Measurements from ENCODE around the gene CAPN10.

DNA sequence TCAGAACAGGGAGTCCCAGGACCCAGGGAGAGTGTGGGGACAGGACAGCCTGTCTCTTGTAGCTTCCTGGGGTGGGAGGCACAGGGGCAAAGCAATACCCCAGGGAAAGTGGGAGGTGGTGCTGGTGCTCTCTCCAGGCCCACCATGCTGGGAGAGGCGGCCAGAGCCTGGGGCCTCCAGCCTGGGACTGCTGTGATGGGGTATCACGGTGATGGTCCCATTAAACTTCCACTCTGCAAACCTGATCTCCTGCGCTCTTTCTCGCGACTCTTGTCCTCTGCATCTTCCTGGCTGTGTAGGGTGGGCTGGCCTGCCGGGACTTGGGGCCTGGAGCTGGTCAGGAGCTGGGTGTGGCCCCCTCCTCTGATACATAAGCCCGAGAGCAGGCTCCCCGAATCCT lies 8.0 kb upstream of the CAPN10 start:
- TF ChIP-seq, protein P1, sequence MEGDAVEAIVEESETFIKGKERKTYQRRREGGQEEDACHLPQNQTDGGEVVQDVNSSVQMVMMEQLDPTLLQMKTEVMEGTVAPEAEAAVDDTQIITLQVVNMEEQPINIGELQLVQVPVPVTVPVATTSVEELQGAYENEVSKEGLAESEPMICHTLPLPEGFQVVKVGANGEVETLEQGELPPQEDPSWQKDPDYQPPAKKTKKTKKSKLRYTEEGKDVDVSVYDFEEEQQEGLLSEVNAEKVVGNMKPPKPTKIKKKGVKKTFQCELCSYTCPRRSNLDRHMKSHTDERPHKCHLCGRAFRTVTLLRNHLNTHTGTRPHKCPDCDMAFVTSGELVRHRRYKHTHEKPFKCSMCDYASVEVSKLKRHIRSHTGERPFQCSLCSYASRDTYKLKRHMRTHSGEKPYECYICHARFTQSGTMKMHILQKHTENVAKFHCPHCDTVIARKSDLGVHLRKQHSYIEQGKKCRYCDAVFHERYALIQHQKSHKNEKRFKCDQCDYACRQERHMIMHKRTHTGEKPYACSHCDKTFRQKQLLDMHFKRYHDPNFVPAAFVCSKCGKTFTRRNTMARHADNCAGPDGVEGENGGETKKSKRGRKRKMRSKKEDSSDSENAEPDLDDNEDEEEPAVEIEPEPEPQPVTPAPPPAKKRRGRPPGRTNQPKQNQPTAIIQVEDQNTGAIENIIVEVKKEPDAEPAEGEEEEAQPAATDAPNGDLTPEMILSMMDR (conservative IDR thresholded peaks at IDR 0.05 in 1 of 2, IDR thresholded peaks at IDR 0.05 in 1 of 2; ENCODE audit: extremely low read depth in 1 of 2, insufficient read depth in 1 of 2, low read depth in 1 of 2, low read length in 2 of 2): no peak
- no peak for TF ChIP-seq EZH2 (IDR thresholded peaks at IDR 0.05; ENCODE audit: borderline replicate concordance, low read length)
